ENCODE data around the gene KIF13A.
A peak's percentile ranks its signal among the peaks of the same experiment; 100 is the strongest.

The KIF13A gene

DNA sequence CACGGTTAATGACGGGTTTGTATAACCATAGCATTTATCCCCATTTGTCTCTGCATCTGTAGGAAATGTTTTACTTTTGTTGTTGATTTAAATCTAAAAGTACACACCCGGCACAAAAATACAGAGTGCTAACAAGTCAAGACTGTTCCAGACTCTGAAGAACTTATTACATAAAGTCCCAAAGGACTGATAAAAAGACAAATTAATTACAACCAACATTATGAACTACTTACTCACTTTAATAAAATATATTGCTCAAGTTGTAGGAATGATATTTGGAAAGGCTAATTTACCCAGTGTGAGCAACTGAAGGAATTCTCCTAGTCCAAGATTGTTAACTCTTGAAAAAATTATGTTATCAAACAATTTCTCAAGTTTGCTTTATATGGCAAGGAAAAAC lies 115.6 kb downstream of the KIF13A start:
- H3K27ac ChIP-seq: no peak overlapping the region

DNA sequence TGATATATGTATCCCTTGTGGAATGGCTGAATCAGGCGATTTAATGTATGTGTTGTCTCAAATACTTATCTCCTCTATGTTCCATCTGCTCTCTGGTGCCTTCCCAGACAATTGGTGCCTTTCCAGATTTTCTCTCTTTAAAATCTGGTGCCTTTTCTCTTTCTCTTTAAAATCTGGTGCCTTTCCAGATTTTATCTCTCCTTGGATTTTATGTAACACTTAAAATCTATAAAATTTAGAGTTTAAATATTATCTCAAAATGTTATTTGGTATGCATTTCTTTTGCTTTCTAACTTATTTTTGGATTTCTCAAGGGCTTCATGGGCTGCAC lies 116.3 kb downstream of the KIF13A start:
- no peak overlapping the region for H3K27ac ChIP-seq
- H4K20me1 ChIP-seq: no peaks in the 10 kb centered on the region
- no peak overlapping the region for H3K4me3 ChIP-seq
- H3K4me2 ChIP-seq: no peak overlapping the region
- H3K9me3 ChIP-seq (replicated peaks in 1 of 11): no peaks in the 10 kb centered on the region
- H3K36me3 ChIP-seq: peaks cover 0 to 49% (median 0%) of the 10 kb centered on the region in 11 experiments; a peak in 7 of 22 replicates
- TF ChIP-seq Cebpa-rat (IDR thresholded peaks at IDR 0.05): no peak
- H3K27me3 ChIP-seq: no peaks in the 10 kb centered on the region
- H3K9ac ChIP-seq: no peak overlapping the region
- peaks cover 0 to 3% (median 0%) of the 10 kb centered on the region in 10 experiments; a peak in 1 of 20 replicates for H3K4me1 ChIP-seq

More for the DNA sequence above, 115.6 kb downstream of the KIF13A start:
- no peaks in the 10 kb centered on the region for H4K20me1 ChIP-seq
- TF ChIP-seq Cebpa-rat (IDR thresholded peaks at IDR 0.05): no peak
- no peak overlapping the region for H3K4me3 ChIP-seq
- H3K27me3 ChIP-seq: no peaks in the 10 kb centered on the region
- no peak overlapping the region for H3K4me2 ChIP-seq
- no peak overlapping the region for H3K9ac ChIP-seq
- H3K9me3 ChIP-seq (replicated peaks in 1 of 11): no peaks in the 10 kb centered on the region
- H3K36me3 ChIP-seq: peaks cover 0 to 52% (median 0%) of the 10 kb centered on the region in 11 experiments; a peak in 7 of 22 replicates
- H3K4me1 ChIP-seq: peaks cover 0 to 3% (median 0%) of the 10 kb centered on the region in 10 experiments; a peak in 1 of 20 replicates

GRCh38 chr6:17870300-17871188 lies 116.9 kb downstream of the KIF13A start:
- H3K9ac ChIP-seq: no peak overlapping the region
- no peaks in the 10 kb centered on the region for H4K20me1 ChIP-seq
- peaks cover 0 to 3% (median 0%) of the 10 kb centered on the region in 10 experiments; a peak in 1 of 20 replicates for H3K4me1 ChIP-seq
- H3K4me3 ChIP-seq: no peak overlapping the region
- H3K36me3 ChIP-seq: peaks cover 0 to 55% (median 0%) of the 10 kb centered on the region in 11 experiments; a peak in 7 of 22 replicates
- no peak overlapping the region for H3K4me2 ChIP-seq
- TF ChIP-seq Cebpa-rat (IDR thresholded peaks at IDR 0.05): no peak
- no peaks in the 10 kb centered on the region for H3K9me3 ChIP-seq (replicated peaks in 1 of 11)
- H3K27ac ChIP-seq: no peak overlapping the region
- H3K27me3 ChIP-seq: no peaks in the 10 kb centered on the region

DNA sequence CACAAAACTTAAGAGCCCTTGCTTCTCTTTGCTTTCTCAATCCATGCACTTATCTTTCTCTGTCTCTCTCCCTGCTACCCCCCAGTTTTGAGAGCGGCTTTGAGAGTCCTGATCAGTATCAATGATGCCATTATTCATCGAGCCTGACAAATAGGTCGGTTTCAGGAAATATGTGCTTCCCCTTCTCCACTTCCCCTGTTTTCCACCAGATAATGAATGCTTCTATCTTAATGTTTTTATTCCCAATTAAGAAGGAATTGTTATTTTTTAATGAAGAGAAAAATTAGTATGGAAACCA lies 117.7 kb downstream of the KIF13A start:
- no peak for TF ChIP-seq Cebpa-rat (IDR thresholded peaks at IDR 0.05)
- no peak overlapping the region for H3K27ac ChIP-seq

DNA sequence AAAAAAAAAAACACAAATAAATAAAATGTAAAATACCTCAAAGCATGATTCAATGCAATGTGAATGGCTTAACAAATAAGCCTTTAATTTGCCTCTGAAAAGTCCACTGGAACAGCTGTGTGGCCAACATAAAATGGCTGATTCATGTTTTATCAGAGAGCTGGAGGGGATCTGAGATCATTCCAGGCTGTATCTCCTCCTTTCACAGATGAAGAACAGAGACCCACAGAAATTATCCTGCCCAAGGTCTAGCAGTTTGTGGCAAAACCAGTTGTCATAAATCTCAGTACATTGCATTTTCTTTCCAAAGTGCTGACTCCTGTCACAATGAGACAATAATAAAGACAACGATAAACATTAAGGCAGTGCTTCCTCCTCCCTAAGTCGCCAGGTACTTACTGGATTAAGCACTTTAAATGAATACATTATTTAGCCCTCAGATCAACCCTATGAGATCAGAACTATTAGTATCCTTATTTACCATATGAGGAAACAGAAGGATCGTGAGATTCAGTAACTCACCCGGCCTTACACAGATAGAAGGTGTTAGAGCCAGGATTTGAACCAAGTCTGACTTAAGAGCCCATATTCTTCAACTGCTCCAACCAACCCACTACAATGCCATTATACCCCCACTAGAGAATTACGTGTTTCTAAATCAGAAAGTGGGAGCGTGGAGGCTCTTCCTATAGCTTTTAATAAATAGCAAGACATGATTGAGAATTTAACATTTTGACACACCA lies 118.3 kb downstream of the KIF13A start:
- no peak for TF ChIP-seq Cebpa-rat (IDR thresholded peaks at IDR 0.05)
- Histone ChIP-seq H3K4me2 (0 out of 22 replicates have a peak overlapping the region, but pooled peaks of 1 of the 11 experiments have one; percentile 25), H3K27ac (no peak overlapping the region)

More for the DNA sequence above, 117.7 kb downstream of the KIF13A start:
- Histone ChIP-seq H3K9me3 (replicated peaks in 1 of 11) (no peaks in the 10 kb centered on the region), H3K4me3 (no peak overlapping the region), H3K4me2 (0 out of 22 replicates have a peak overlapping the region, but pooled peaks of 1 of the 11 experiments have one; percentile 25), H3K36me3 (peaks cover 0 to 63% (median 0%) of the 10 kb centered on the region in 11 experiments; a peak in 8 of 22 replicates), H3K4me1 (peaks cover 0 to 3% (median 0%) of the 10 kb centered on the region in 10 experiments; a peak in 1 of 20 replicates), H3K9ac (no peak overlapping the region), H3K27me3 (no peaks in the 10 kb centered on the region), H4K20me1 (no peaks in the 10 kb centered on the region)

GRCh38 chr6:17867880-17868279 lies 119.6 kb downstream of the KIF13A start:
- no peaks in the 10 kb centered on the region for H3K27me3 ChIP-seq
- H3K27ac ChIP-seq: no peak overlapping the region
- no peak overlapping the region for H3K4me3 ChIP-seq
- no peak for TF ChIP-seq Cebpa-rat (IDR thresholded peaks at IDR 0.05)
- H4K20me1 ChIP-seq: no peaks in the 10 kb centered on the region
- H3K4me2 ChIP-seq: no peak overlapping the region
- H3K36me3 ChIP-seq: peaks cover 0 to 55% (median 0%) of the 10 kb centered on the region in 11 experiments; a peak in 8 of 22 replicates
- no peak overlapping the region for H3K9ac ChIP-seq
- H3K4me1 ChIP-seq: peaks cover 0 to 3% (median 0%) of the 10 kb centered on the region in 10 experiments; a peak in 1 of 20 replicates
- no peaks in the 10 kb centered on the region for H3K9me3 ChIP-seq (replicated peaks in 1 of 11)

More for the DNA sequence above, 118.3 kb downstream of the KIF13A start:
- H3K9me3 ChIP-seq (replicated peaks in 1 of 11): no peaks in the 10 kb centered on the region
- peaks cover 0 to 3% (median 0%) of the 10 kb centered on the region in 10 experiments; a peak in 1 of 20 replicates for H3K4me1 ChIP-seq
- H3K27me3 ChIP-seq: no peaks in the 10 kb centered on the region
- H4K20me1 ChIP-seq: no peaks in the 10 kb centered on the region
- peaks cover 0 to 65% (median 0%) of the 10 kb centered on the region in 11 experiments; a peak in 8 of 22 replicates for H3K36me3 ChIP-seq
- no peak overlapping the region for H3K9ac ChIP-seq
- no peak overlapping the region for H3K4me3 ChIP-seq

- Histone ChIP-seq H3K4me2 (no peak overlapping the region), H3K9me3 (replicated peaks in 1 of 11) (no peaks in the 10 kb centered on the region), H4K20me1 (no peaks in the 10 kb centered on the region), H3K27ac (no peak overlapping the region), H3K4me1 (peaks cover 0 to 3% (median 0%) of the 10 kb centered on the region in 10 experiments; a peak in 1 of 20 replicates), H3K27me3 (no peaks in the 10 kb centered on the region), H3K4me3 (no peak overlapping the region), H3K9ac (no peak overlapping the region), H3K36me3 (peaks cover 0 to 55% (median 0%) of the 10 kb centered on the region in 11 experiments; a peak in 9 of 22 replicates)
- no peak for TF ChIP-seq Cebpa-rat (IDR thresholded peaks at IDR 0.05)
Measured at GRCh38 chr6:17866876-17867444, 120.5 kb downstream of the KIF13A start.

- no peak overlapping the region for H3K27ac ChIP-seq
- no peak overlapping the region for H3K4me2 ChIP-seq
- no peak overlapping the region for H3K9ac ChIP-seq
- no peak overlapping the region for H3K4me3 ChIP-seq
- H4K20me1 ChIP-seq: no peaks in the 10 kb centered on the region
- H3K9me3 ChIP-seq (replicated peaks in 1 of 11): no peaks in the 10 kb centered on the region
- peaks cover 0 to 48% (median 0%) of the 10 kb centered on the region in 11 experiments; a peak in 7 of 22 replicates for H3K36me3 ChIP-seq
- H3K4me1 ChIP-seq: peaks cover 0 to 3% (median 0%) of the 10 kb centered on the region in 10 experiments; a peak in 1 of 20 replicates
- H3K27me3 ChIP-seq: no peaks in the 10 kb centered on the region
- TF ChIP-seq Cebpa-rat (IDR thresholded peaks at IDR 0.05): no peak
Measured at GRCh38 chr6:17865798-17866725, 121.4 kb downstream of the KIF13A start.
